Bronchial epithelial cell (primary cell): ENCODE measurements around the gene SLC7A6OS. TPM values are rescaled to one million over a fixed set of nuclear protein-coding genes. Genes with fewer than 3 reads are reported as not detected.

Source experiments
- DNase-seq: peaks from one replicate; pipeline ENCODE4 v3.0.0-alpha.2; 2010; ENCODE audit warnings: low read depth
- FAIRE-seq: peaks from 2 replicates; lab custom pipeline; 2011; peaks lifted over from hg19 to GRCh38; lab: Jason Lieb, UNC
- H3K27me3 ChIP-seq: 2 replicates; pipeline ENCODE4 v1.5.1; 2011; ENCODE audit warnings: low read length; ENCODE audit not compliant: control insufficient read depth, insufficient read depth
- H3K36me3 ChIP-seq: 2 replicates; pipeline ENCODE4 v1.5.1; 2011; ENCODE audit warnings: low read length; ENCODE audit not compliant: control insufficient read depth, insufficient read depth
- H3K4me3 ChIP-seq: 2 replicates; pipeline ENCODE4 v1.5.1; 2011; ENCODE audit warnings: mild to moderate bottlenecking, low read depth, low read length, control low read depth
- total RNA-seq: library from RNA; depleted of rRNA; stranded (reverse); fragments of >200 nt; gene quantifications from 2 replicates; pipeline ENCODE4 v1.2.1, GENCODE V29; 2014
- TF ChIP-seq, protein P1 (sequence below): IDR thresholded peaks from 2 replicates; pipeline ENCODE4 v1.5.1; 2011; ENCODE audit warnings: mild to moderate bottlenecking, moderate library complexity, low read length, control low read depth, inconsistent platforms; ENCODE audit not compliant: insufficient read depth, severe bottlenecking

The SLC7A6OS gene
- total RNA-seq, 1 donor from 2014 or later = 17.4 TPM

GRCh38 chr16:68356919-68357286 lies 46.2 kb upstream of the SLC7A6OS start:
- FAIRE-seq (no peak), DNase-seq (no peak)
- Histone ChIP-seq H3K27me3 (no peaks in the 10 kb centered on the region), H3K4me3 (no peak overlapping the region), H3K36me3 (peaks cover 21% of the 10 kb centered on the region)
- TF ChIP-seq, protein P1, sequence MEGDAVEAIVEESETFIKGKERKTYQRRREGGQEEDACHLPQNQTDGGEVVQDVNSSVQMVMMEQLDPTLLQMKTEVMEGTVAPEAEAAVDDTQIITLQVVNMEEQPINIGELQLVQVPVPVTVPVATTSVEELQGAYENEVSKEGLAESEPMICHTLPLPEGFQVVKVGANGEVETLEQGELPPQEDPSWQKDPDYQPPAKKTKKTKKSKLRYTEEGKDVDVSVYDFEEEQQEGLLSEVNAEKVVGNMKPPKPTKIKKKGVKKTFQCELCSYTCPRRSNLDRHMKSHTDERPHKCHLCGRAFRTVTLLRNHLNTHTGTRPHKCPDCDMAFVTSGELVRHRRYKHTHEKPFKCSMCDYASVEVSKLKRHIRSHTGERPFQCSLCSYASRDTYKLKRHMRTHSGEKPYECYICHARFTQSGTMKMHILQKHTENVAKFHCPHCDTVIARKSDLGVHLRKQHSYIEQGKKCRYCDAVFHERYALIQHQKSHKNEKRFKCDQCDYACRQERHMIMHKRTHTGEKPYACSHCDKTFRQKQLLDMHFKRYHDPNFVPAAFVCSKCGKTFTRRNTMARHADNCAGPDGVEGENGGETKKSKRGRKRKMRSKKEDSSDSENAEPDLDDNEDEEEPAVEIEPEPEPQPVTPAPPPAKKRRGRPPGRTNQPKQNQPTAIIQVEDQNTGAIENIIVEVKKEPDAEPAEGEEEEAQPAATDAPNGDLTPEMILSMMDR = no peak

- DNase-seq (no peak), FAIRE-seq (no peak)
- no peaks in the 10 kb centered on the region for H3K27me3 ChIP-seq
- TF ChIP-seq, protein P1 = no peak
- H3K36me3 ChIP-seq = peaks cover 21% of the 10 kb centered on the region
- H3K4me3 ChIP-seq = no peak overlapping the region
Measured at GRCh38 chr16:68356249-68356918, 45.6 kb upstream of the SLC7A6OS start.

GRCh38 chr16:68355447-68356248 lies 44.9 kb upstream of the SLC7A6OS start:
- Histone ChIP-seq H3K4me3 (no peak overlapping the region), H3K27me3 (no peaks in the 10 kb centered on the region), H3K36me3 (peaks cover 23% of the 10 kb centered on the region)
- FAIRE-seq (no peak), DNase-seq (no peak)
- TF ChIP-seq, protein P1 = no peak

DNA sequence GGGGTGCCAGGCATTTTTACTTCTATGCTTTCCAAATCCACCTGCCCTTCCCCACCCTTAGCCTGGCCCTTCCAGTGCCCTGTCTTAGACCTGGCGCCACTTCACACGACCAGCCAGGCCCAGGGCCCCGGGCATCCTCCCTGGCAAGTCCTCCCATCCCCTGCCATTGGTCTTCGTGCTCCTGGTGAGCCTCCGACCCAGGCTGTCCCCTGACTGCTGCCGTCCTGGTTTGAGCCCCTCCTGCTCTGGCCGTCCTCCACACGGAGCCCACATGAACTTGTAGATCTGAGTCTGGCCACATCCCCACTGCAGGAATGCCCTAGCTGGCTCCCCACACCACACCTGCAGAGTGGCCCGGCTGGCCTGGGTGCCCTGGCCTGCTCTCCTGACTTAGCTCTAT lies 44.1 kb upstream of the SLC7A6OS start:
- no peak for FAIRE-seq

DNA sequence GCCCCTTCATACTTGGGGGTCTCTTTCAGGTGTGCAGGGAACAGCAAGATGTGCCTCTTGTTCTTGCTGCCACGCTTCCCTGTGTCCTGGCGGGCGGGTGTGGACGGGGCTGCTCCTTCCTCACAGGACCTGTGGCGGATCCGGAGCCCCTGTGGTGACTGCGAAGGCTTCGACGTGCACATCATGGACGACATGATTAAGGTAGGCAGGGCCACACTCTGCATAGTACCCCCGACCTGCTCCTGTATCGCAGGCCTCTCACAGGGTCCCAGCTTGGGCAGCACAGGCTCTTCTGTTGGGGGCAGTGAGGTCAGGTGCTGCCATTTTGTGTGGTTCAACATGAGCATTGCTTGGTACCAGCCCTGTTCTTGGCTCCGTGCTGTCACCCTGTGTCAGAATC lies 42.6 kb upstream of the SLC7A6OS start:
- H3K4me3 ChIP-seq = no peak overlapping the region
- no peak for DNase-seq
- no peaks in the 10 kb centered on the region for H3K27me3 ChIP-seq
- TF ChIP-seq, protein P1 = no peak
- peaks cover 27% of the 10 kb centered on the region for H3K36me3 ChIP-seq
- peak; percentile 28 for FAIRE-seq

More for the DNA sequence above, 44.1 kb upstream of the SLC7A6OS start:
- TF ChIP-seq, protein P1 = no peak
- DNase-seq = no peak
- Histone ChIP-seq H3K36me3 (peaks cover 23% of the 10 kb centered on the region), H3K4me3 (no peak overlapping the region), H3K27me3 (no peaks in the 10 kb centered on the region)
